ENCODE measurements around the gene CCDC138. TPM values are rescaled to one million over a fixed set of nuclear protein-coding genes. Genes with fewer than 3 reads are reported as not detected.
"Not testable (repeated sequence)": the region's sequence is repeated elsewhere in the genome, so short reads cannot be mapped to it uniquely, and the experiment has no call there.

The CCDC138 gene, protein sequence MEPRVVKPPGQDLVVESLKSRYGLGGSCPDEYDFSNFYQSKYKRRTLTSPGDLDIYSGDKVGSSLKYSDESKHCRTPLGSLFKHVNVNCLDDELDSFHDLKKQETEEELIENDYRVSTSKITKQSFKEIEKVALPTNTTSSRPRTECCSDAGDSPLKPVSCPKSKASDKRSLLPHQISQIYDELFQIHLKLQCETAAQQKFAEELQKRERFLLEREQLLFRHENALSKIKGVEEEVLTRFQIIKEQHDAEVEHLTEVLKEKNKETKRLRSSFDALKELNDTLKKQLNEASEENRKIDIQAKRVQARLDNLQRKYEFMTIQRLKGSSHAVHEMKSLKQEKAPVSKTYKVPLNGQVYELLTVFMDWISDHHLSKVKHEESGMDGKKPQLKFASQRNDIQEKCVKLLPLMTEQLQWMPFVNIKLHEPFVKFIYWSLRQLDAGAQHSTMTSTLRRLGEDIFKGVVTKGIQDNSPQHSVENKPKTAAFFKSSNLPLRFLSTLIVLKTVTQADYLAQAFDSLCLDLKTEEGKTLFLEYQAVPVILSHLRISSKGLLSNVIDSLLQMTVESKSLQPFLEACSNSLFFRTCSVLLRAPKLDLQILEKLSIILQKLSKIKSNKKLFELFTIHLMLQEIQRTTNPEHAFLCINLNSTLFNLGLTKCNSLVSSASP
- 14.1 TPM for polyA plus RNA-seq (2012; ENCODE audit: missing spikeins)

DNA sequence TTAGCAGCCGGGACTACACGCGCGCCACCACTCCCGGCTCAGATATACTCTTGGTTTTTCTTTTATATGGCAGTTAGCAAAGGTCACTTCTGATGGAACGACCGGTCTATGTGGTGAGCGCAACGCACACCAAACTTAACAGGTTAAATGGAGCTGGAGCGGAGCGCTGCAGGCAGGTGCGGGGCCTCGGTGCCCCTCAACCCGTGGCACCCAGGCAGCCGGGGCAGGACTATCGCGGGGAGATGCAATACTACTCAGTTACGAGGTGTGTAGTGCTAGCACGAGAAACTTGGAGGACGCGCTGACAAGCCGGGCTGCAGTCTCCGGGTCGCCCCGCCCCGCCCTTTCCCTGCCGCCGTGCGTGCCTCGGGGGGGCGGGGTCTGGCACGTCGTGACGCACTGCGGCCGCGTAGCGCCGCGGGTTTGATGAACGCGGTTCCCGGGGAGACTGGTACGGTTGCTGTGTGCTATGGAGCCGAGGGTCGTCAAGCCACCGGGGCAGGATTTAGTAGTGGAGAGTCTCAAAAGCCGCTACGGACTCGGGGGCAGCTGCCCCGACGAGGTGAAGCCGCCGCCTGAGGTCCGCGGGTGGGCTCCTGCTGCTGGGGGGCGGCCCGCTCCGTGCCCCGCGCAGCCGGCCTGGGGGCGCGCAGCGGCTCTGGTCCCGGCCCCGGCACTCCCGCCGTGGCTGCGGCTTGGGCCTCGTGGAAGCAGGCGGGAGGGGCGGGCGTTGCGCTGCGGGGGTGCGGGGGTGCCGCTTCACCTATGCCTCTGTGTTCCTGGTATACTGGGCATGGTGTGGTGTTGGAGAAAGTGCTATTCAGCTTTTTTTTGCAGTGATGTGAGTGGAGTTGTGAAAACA, at the start of gene CCDC138:
Gene CCDC138 (plus strand): TSS at position 418 of the 862 bp plus-strand sequence. CDS start 52 bp downstream, at position 470.
- DNase-seq (ENCODE audit: insufficient read length) (peak; percentile 86), FAIRE-seq (peak; percentile 99)
- TF ChIP-seq POLR2AphosphoS5 (IDR thresholded peaks at IDR 0.05; ENCODE audit: low read depth, low read length): peak; percentile 55
- no peak for TF ChIP-seq TAF1 (IDR thresholded peaks at IDR 0.05; ENCODE audit: borderline replicate concordance, low read depth, low read length)
- TF ChIP-seq POLR2A (IDR thresholded peaks at IDR 0.05; ENCODE audit: low read depth, low read length): peak; percentile 76; the same call in 1 of the 2 replicates

DNA sequence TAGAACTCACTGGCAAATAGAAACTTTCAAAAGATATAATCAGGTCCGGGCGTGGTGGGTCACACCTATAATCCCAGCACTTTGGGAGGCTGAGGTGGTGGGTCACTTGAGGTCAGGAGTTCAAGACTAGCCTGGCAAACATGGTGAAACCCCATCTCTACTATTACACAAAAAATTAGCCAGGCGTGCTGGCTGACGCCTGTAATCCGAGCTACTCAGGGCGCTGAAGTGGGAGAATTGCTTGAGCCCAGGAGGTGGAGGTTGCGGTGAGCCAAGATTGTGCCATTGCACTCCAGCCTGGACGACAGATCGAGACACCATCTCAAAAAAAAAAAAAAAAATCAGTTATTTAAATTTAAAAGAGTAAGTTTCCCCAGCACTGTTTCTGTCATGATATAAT, 28.6 kb upstream of the CCDC138 start:
- not testable (repeated sequence) for DNase-seq (ENCODE audit: insufficient read length); FAIRE-seq

DNA sequence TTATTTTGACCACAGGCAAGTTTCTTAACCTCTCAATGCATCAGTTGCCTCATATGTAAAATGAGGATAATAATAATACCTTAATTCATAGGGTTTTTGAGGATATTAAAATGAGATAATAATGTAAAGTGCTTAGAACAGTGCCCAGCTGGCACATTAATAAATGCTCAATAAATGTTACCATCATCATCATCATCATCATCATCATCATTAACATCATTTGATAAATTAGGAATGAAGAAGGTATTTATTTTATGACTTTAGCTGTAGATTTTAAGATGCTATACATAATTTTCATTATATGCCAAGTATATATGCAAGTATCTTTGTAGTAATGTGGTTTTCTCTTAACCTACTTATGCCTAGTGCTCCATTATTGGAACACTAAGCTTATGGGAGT, 24.0 kb upstream of the CCDC138 start:
- FAIRE-seq; DNase-seq (ENCODE audit: insufficient read length): not testable (repeated sequence)

DNA sequence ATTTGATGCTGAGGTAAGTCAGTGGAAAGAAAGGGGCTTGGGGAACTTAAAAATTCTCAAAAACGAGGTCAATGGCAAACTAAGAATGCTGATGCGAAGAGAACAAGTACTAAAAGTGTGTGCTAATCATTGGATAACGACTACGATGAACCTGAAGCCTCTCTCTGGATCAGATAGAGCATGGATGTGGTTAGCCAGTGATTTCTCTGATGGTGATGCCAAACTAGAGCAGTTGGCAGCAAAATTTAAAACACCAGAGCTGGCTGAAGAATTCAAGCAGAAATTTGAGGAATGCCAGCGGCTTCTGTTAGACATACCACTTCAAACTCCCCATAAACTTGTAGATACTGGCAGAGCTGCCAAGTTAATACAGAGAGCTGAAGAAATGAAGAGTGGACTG, 19.9 kb upstream of the CCDC138 start:
- DNase-seq (ENCODE audit: insufficient read length); FAIRE-seq: not testable (repeated sequence)

DNA sequence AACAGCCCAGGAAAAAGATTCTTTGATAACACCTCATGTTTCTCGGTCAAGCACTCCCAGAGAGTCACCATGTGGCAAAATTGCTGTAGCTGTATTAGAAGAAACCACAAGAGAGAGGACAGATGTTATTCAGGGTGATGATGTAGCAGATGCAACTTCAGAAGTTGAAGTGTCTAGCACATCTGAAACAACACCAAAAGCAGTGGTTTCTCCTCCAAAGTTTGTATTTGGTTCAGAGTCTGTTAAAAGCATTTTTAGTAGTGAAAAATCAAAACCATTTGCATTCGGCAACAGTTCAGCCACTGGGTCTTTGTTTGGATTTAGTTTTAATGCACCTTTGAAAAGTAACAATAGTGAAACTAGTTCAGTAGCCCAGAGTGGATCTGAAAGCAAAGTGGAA, 18.7 kb upstream of the CCDC138 start:
- not testable (repeated sequence) for DNase-seq (ENCODE audit: insufficient read length); FAIRE-seq

DNA sequence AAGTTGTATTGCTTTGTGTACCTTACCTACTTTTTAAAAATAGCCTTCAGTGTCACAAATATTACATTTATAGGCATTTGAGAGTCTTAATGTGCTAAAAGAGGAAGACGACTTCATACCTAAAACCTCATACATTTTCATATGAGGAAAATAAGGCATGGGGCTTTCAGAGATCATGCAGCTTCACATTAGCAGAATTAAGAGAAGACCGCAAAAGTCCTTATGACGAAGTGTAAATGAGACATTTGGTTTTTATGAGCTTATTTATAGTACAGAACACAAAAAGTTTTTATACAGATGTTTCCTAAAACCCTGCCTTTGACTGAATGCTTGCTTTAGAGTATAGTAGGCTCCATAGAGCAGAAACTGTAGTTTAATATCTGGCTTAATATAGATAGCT, 10.1 kb upstream of the CCDC138 start:
- TF ChIP-seq POLR2A (IDR thresholded peaks at IDR 0.05; ENCODE audit: low read depth, low read length) (no peak), TAF1 (IDR thresholded peaks at IDR 0.05; ENCODE audit: borderline replicate concordance, low read depth, low read length) (no peak), POLR2AphosphoS5 (IDR thresholded peaks at IDR 0.05; ENCODE audit: low read depth, low read length) (no peak)
- no peak for DNase-seq (ENCODE audit: insufficient read length)
- FAIRE-seq: no peak

DNA sequence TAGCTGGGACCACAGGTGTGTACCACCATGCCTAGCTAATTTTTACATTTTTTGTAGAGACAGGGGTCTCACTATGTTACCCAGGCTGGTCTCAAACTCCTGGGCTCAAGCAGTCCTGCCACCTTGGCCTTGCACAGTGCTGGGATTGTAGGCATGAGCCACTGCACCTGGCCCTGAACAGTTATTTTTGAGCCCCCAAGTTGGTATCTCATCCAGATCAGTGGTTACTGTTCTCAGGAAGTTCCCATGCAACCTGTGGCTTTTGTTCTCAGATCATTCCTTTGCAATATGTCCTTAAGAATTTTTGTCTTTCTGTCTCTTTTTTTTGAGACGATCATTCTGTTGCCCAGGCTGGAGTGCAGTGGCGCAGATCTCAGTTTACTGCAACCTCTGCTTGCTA, 7.7 kb upstream of the CCDC138 start:
- no peak for FAIRE-seq

DNA sequence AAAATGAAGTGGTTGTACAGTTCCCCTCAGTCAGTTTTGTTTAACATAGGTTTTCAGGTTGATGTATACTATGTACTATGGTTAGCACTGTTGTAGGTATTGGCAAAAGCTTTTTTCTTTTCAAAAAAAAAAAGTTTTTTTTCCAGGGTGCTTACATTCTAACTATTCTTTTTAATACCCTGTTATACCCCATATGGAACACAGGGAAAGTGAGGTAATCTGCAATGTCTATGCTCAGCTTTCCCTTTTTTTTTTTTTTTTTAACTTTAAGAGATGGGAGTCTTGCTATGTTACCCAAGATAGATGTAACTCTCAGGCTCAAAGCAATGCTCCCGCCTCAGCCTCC, 590 bp upstream of the CCDC138 start:
- DNase-seq (ENCODE audit: insufficient read length) (no peak), FAIRE-seq (no peak)
- TF ChIP-seq TAF1 (IDR thresholded peaks at IDR 0.05; ENCODE audit: borderline replicate concordance, low read depth, low read length): no peak
- no peak for TF ChIP-seq POLR2AphosphoS5 (IDR thresholded peaks at IDR 0.05; ENCODE audit: low read depth, low read length)
- no peak for TF ChIP-seq POLR2A (IDR thresholded peaks at IDR 0.05; ENCODE audit: low read depth, low read length)

More for the DNA sequence above, 7.7 kb upstream of the CCDC138 start:
- TF ChIP-seq TAF1 (IDR thresholded peaks at IDR 0.05; ENCODE audit: borderline replicate concordance, low read depth, low read length) (no peak), POLR2A (IDR thresholded peaks at IDR 0.05; ENCODE audit: low read depth, low read length) (no peak)
- DNase-seq (ENCODE audit: insufficient read length): no peak

DNA sequence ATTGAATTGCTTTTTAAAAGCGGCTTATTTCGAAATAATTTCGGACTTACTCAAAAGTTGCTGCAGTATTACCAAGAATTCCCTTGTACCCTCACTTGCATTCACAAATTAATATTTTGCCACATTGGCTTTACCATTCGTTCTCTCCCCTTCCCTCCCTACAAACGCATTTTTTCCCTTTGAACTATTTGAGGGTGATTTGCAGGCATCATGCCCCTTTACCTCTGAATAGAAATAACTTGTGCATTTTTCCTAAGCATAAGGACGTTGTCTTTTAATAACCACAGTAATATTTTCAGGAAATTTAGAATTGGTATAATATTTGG, 608 bp downstream of the CCDC138 start:
- no peak for FAIRE-seq
- DNase-seq (ENCODE audit: insufficient read length): no peak
- TF ChIP-seq TAF1 (IDR thresholded peaks at IDR 0.05; ENCODE audit: borderline replicate concordance, low read depth, low read length) (no peak), POLR2A (IDR thresholded peaks at IDR 0.05; ENCODE audit: low read depth, low read length) (no peak)

DNA sequence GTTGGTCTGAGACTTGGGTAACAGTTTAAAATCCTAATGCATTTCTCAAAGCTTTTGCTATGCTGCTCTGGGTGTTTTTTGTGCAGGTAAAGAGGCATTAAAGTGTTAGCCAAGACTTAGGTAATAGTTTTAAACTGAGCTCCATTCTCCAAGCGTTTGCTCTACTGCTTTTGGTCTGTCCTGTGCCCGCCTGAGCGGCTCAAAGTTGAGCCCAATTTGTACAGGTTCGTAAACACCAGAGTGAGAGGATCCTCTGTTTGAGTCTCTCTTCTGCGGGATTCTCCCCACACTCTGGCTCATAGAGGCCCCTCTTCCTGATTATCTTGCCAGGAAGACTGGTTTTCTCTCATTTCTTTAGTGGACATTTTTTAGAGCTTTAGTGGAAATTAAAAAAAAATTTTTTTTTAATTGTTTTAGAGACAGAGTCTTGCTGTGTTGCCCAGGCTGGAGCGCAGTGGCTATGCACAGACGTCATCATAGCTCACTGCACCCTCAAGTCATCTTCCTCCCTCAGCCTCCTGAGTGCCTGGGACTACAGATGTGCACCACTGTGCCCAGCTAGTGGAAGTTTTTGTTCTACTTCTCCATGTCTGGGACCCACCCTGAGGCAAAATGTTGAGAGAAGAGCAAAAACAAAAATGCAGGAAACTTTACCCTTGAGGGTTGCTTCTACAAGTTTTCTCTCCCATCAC, 16.6 kb downstream of the CCDC138 start:
- FAIRE-seq: no peak
- no peak for TF ChIP-seq POLR2A (IDR thresholded peaks at IDR 0.05; ENCODE audit: low read depth, low read length)
- TF ChIP-seq TAF1 (IDR thresholded peaks at IDR 0.05; ENCODE audit: borderline replicate concordance, low read depth, low read length): no peak
- no peak for TF ChIP-seq POLR2AphosphoS5 (IDR thresholded peaks at IDR 0.05; ENCODE audit: low read depth, low read length)

DNA sequence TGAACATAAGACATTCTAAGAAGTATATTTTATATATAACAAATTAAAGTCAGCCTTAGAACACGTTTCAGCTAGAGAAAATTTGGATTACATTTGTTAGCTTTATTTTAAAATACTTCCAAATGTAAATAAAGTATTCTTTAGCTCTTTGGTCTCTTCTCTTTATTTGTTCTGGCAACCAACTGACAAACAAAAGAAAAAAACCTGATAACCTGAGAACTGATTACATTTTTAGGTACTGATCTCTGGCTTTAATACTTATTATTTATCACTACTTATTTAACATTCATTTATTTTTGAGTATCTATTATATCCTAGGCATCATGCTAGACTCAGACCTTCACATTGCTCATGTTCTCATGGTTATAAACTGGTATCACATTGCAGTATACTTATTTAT, 18.5 kb downstream of the CCDC138 start:
- DNase-seq (ENCODE audit: insufficient read length): no peak
- TF ChIP-seq POLR2A (IDR thresholded peaks at IDR 0.05; ENCODE audit: low read depth, low read length): no peak
- FAIRE-seq: no peak

More for the DNA sequence above, 16.6 kb downstream of the CCDC138 start:
- no peak for DNase-seq (ENCODE audit: insufficient read length)

DNA sequence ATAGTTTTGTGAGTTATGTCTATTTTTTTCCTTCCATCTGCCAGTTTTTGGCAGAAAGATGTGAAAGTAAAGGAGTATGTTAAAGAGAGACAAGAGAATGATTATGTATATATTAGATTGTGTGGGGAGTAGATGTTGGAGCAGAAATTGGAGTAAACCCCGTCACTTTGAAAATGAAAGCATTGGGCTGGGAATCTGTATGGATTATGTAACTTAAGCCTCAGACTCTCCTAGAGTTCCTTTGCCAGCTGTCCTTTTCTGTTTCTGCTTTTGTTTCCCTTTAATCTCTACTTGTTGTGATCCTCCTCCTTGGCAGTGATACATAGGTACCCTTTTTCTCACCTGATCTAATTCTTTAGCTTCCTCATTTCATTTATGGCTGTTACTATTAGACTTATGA, 19.2 kb downstream of the CCDC138 start:
- DNase-seq (ENCODE audit: insufficient read length) (no peak), FAIRE-seq (no peak)
- no peak for TF ChIP-seq TAF1 (IDR thresholded peaks at IDR 0.05; ENCODE audit: borderline replicate concordance, low read depth, low read length)
- no peak for TF ChIP-seq POLR2AphosphoS5 (IDR thresholded peaks at IDR 0.05; ENCODE audit: low read depth, low read length)
- no peak for TF ChIP-seq POLR2A (IDR thresholded peaks at IDR 0.05; ENCODE audit: low read depth, low read length)
